MM.1S (cell line): ENCODE data around the gene PREX1.

Source experiments
- DNase-seq: peaks from one replicate; pipeline ENCODE4 v3.0.0-alpha.2; 2015
- H2AFZ ChIP-seq: fragments of 300-600 bp; sonication (generic); 2 replicates; pipeline ENCODE4 v1.6.0; 2016; ENCODE audit warnings: antibody characterized with exemption, low read length
- H3F3A ChIP-seq: fragments of 300-600 bp; sonication (generic); 2 replicates; pipeline ENCODE4 v1.6.1; 2016; ENCODE audit warnings: mild to moderate bottlenecking, antibody characterized with exemption, low read length, moderate library complexity, mixed read lengths; ENCODE audit not compliant: insufficient read depth
- H3K27ac ChIP-seq: fragments of 300-600 bp; sonication (generic); 2 replicates; pipeline ENCODE4 v1.5.1; 2016; ENCODE audit warnings: mild to moderate bottlenecking, low read length
- H3K27me3 ChIP-seq: fragments of 300-600 bp; sonication (generic); replicated peaks from 2 replicates; pipeline ENCODE4 v1.6.0; 2016; ENCODE audit warnings: low read length; ENCODE audit not compliant: insufficient read depth
- H3K36me3 ChIP-seq: fragments of 300-600 bp; sonication (generic); replicated peaks from 2 replicates; pipeline ENCODE4 v1.6.1; 2016; ENCODE audit warnings: mild to moderate bottlenecking, low read length, mixed read lengths; ENCODE audit not compliant: insufficient read depth
- H3K4me1 ChIP-seq: fragments of 300-600 bp; sonication (generic); 2 replicates; pipeline ENCODE4 v1.6.1; 2016; ENCODE audit warnings: low read length, mixed read lengths
- H3K4me2 ChIP-seq: fragments of 300-600 bp; sonication (generic); 2 replicates; pipeline ENCODE4 v1.6.0; 2016; ENCODE audit warnings: low read depth, low read length
- H3K4me3 ChIP-seq: fragments of 300-600 bp; sonication (generic); 2 replicates; pipeline ENCODE4 v1.5.1; 2016; ENCODE audit warnings: low read length, mixed read lengths
- H3K79me2 ChIP-seq: fragments of 300-600 bp; sonication (generic); 2 replicates; pipeline ENCODE4 v1.6.1; 2016; ENCODE audit warnings: mixed run types, low read length, mixed read lengths
- H3K9ac ChIP-seq: fragments of 300-600 bp; sonication (generic); 2 replicates; pipeline ENCODE4 v1.6.1; 2016; ENCODE audit warnings: low read length, mixed read lengths
- H3K9me2 ChIP-seq: fragments of 300-600 bp; sonication (generic); replicated peaks from 2 replicates; pipeline ENCODE4 v1.6.1; 2016; ENCODE audit warnings: mild to moderate bottlenecking, low read length, mixed read lengths; ENCODE audit not compliant: insufficient read depth
- H3K9me3 ChIP-seq: fragments of 300-600 bp; sonication (generic); replicated peaks from 2 replicates; pipeline ENCODE4 v1.6.1; 2016; ENCODE audit warnings: mild to moderate bottlenecking, low read length, mixed read lengths; ENCODE audit not compliant: insufficient read depth
- H4K20me1 ChIP-seq: fragments of 300-600 bp; sonication (generic); 2 replicates; pipeline ENCODE4 v1.6.1; 2016; ENCODE audit warnings: mild to moderate bottlenecking, low read length, moderate library complexity, mixed read lengths; ENCODE audit not compliant: insufficient read depth
- EZH2 ChIP-seq: fragments of 300-600 bp; sonication (generic); optimal IDR thresholded peaks from 2 replicates; pipeline ENCODE3; 2017; ENCODE audit warnings: low read depth, mild to moderate bottlenecking, antibody characterized with exemption, low read length, mixed read lengths
- EZH2phosphoT487 ChIP-seq: fragments of 300-600 bp; sonication (generic); IDR thresholded peaks from 2 replicates; pipeline ENCODE4 v1.6.1; 2018; ENCODE audit warnings: antibody characterized with exemption, low read length
- TF ChIP-seq, protein P1 (sequence below): fragments of 300-600 bp; sonication (generic); IDR thresholded peaks from 2 replicates; pipeline ENCODE4 v1.5.1; 2016; ENCODE audit warnings: antibody characterized with exemption, low read length, mixed read lengths

Gene PREX1

DNA sequence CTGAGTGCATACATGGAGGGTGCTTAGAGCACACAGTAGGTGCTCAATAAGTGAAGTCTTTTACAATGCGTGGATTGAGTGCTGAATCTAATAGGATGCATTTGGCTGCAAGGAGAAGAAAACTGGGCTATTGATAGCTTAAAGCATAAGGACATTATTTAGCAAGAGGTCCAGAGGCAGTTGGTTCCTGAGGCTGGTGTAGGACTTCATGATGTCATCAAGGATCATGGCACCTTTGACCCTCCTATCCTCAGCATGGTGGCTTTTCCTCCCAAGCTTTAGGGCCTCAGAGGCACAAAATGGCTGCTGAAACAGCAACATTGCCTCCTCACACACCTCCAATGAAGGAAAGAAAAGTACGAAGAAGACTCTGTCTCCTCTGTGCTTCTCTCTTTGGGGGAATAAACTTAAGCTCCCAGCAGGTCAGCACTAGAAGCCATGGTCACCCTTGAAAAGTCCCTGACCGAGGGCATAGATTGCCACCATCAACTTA lies 3.1 kb upstream of the PREX1 start:
- Histone ChIP-seq H3K4me2 (no peak overlapping the region), H2AFZ (no peak overlapping the region), H3K4me1 (no peaks in the 10 kb centered on the region), H4K20me1 (no peaks in the 10 kb centered on the region), H3K79me2 (no peaks in the 10 kb centered on the region), H3K9me2 (no peaks in the 10 kb centered on the region), H3K36me3 (no peaks in the 10 kb centered on the region), H3K4me3 (no peak overlapping the region), H3K9me3 (no peaks in the 10 kb centered on the region), H3K27me3 (peaks cover 13% of the 10 kb centered on the region), H3K9ac (no peak overlapping the region), H3K27ac (no peak overlapping the region), H3F3A (no peaks in the 10 kb centered on the region)
- TF ChIP-seq EZH2phosphoT487: no peak
- no peak for TF ChIP-seq EZH2
- TF ChIP-seq, protein P1, sequence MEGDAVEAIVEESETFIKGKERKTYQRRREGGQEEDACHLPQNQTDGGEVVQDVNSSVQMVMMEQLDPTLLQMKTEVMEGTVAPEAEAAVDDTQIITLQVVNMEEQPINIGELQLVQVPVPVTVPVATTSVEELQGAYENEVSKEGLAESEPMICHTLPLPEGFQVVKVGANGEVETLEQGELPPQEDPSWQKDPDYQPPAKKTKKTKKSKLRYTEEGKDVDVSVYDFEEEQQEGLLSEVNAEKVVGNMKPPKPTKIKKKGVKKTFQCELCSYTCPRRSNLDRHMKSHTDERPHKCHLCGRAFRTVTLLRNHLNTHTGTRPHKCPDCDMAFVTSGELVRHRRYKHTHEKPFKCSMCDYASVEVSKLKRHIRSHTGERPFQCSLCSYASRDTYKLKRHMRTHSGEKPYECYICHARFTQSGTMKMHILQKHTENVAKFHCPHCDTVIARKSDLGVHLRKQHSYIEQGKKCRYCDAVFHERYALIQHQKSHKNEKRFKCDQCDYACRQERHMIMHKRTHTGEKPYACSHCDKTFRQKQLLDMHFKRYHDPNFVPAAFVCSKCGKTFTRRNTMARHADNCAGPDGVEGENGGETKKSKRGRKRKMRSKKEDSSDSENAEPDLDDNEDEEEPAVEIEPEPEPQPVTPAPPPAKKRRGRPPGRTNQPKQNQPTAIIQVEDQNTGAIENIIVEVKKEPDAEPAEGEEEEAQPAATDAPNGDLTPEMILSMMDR: no peak
- DNase-seq: no peak

DNA sequence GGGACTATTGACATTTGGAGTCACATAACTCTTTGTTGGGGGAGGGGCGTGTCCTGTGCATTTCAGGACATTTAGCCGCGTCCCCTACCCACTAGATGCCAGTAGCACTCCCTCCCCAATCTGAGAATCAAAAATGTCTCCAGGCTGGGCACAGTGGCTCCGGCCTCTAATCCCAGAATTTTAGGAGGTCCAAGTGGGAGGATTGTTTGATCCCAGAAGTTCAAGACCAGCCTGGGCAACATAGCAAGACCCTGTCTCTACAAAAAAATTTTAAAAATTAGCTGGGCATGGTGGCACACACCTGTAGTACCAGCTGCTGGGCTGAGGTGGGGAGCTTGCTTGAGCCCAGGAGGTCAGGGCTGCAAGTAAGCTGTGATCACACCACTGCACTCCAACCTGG lies 2.1 kb upstream of the PREX1 start:
- no peaks in the 10 kb centered on the region for H3K9me2 ChIP-seq
- H3K27ac ChIP-seq: no peak overlapping the region
- DNase-seq: no peak
- TF ChIP-seq, protein P1: no peak
- TF ChIP-seq EZH2phosphoT487 (no peak), EZH2 (no peak)
- H3K4me1 ChIP-seq: no peaks in the 10 kb centered on the region
- H3K4me3 ChIP-seq: no peak overlapping the region
- H3K79me2 ChIP-seq: no peaks in the 10 kb centered on the region
- H2AFZ ChIP-seq: no peak overlapping the region
- H3K36me3 ChIP-seq: no peaks in the 10 kb centered on the region
- peaks cover 15% of the 10 kb centered on the region for H3K27me3 ChIP-seq
- H3K9ac ChIP-seq: no peak overlapping the region
- H4K20me1 ChIP-seq: no peaks in the 10 kb centered on the region
- no peaks in the 10 kb centered on the region for H3F3A ChIP-seq
- H3K9me3 ChIP-seq: no peaks in the 10 kb centered on the region
- no peak overlapping the region for H3K4me2 ChIP-seq

DNA sequence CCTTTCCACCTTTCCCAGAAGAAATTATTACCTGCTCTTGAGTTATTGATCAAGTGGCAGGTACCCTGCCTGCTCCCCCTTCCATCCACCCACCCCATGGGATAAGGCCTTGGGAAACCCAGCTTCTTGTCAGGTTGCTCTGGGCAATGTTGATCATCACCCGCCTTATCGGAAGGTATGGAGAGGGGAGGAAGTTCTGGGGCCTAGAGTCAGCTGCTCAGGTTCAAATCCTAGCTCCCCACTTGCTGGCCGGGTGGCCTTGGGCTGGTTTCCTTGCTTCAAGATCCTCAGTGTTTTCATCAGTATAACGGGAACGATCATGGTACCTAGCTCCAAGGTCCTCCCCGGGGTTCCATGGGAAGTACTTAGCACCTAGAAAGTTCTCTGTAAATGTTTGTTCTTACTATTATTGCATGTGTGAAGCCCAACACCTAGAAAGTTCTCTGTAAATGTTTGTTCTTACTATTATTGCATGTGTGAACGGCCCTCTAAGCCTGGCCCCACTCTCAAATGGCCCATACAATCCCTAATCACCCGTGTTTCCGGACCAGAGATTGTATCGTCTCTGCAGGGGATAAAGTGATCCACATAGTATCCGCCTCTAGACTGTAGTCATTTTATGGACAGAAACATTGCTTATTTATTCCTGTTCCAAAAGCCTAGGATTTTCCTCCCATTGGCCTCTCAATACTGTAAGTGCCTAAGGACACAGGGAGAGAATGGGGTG lies 1.1 kb upstream of the PREX1 start:
- peak overlapping the region; percentile 70 for H3K4me2 ChIP-seq

More for the DNA sequence above, 1.1 kb upstream of the PREX1 start:
- Histone ChIP-seq H3K9me3 (no peaks in the 10 kb centered on the region), H3K4me3 (peak overlapping the region; percentile 67), H2AFZ (peak overlapping the region; percentile 91), H3K36me3 (no peaks in the 10 kb centered on the region), H3K9ac (peak overlapping the region; percentile 54; the same call in 1 of the 2 replicates), H3K27me3 (peaks cover 15% of the 10 kb centered on the region), H3F3A (no peaks in the 10 kb centered on the region), H3K4me1 (no peaks in the 10 kb centered on the region), H3K79me2 (no peaks in the 10 kb centered on the region), H3K27ac (no peak overlapping the region), H3K9me2 (no peaks in the 10 kb centered on the region), H4K20me1 (no peaks in the 10 kb centered on the region)
- no peak for DNase-seq
- TF ChIP-seq EZH2 (no peak), EZH2phosphoT487 (no peak)
- TF ChIP-seq, protein P1: no peak
